Measurements from ENCODE around the gene MYLK4. TPM values are rescaled to one million over a fixed set of nuclear protein-coding genes. Genes with fewer than 3 reads are reported as not detected.

Gene MYLK4
- total RNA-seq, 4 donors from 2014 or later = 0.28 to 0.79 (median 0.46) TPM

DNA sequence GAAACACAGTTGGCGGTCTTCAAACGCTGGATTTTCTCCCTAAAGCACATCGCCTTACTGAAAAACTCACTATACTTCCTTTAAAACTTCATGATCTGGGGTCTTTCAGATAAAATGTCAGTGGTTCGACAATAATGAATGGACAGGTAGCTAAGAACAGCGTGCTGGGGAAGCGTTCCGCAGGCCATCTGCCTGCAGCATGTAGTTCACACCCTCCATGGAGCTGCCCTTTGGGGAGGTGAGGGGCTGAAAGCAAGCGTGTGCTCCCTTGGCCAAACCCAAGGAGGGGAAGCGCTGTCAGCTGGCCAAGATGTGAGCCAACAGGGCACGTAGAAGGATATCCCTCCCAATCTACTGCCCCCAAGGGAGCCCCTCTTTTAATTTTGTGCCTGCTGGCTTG, 20.8 kb downstream of the MYLK4 start:
- no peak for ATAC-seq (ENCODE audit: low FRiP score)
- TF ChIP-seq, protein P1, sequence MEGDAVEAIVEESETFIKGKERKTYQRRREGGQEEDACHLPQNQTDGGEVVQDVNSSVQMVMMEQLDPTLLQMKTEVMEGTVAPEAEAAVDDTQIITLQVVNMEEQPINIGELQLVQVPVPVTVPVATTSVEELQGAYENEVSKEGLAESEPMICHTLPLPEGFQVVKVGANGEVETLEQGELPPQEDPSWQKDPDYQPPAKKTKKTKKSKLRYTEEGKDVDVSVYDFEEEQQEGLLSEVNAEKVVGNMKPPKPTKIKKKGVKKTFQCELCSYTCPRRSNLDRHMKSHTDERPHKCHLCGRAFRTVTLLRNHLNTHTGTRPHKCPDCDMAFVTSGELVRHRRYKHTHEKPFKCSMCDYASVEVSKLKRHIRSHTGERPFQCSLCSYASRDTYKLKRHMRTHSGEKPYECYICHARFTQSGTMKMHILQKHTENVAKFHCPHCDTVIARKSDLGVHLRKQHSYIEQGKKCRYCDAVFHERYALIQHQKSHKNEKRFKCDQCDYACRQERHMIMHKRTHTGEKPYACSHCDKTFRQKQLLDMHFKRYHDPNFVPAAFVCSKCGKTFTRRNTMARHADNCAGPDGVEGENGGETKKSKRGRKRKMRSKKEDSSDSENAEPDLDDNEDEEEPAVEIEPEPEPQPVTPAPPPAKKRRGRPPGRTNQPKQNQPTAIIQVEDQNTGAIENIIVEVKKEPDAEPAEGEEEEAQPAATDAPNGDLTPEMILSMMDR (IDR thresholded peaks at IDR 0.05) = no peak
- no peak for DNase-seq (ENCODE audit: low spot score)

DNA sequence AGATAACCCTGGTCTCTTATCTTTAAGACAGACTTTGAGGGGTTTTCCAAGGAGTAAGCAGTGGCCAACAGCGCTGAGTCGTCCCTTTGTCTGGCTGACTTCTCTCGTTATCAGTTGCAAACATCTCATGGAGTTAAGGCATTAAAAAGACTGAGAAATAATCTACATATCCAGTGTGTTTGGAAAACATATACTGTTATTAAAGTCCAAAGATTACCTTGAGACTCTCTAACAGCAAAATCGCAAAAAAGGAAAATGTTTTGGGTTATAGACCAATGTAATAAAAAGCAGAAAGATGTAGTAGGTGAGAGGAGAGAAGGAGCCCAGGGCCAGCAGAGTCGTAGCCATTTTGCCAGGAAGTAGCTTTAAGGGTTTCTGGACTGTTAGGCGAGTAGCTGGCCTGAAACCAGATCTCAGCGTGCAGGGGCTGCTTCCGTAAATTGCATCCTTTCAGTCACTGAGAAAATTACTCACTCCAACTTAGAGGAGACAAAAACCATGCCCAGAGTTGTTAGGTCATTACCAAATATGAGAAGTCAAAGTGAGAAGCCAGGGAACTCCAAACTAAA, 24.6 kb downstream of the MYLK4 start:
- TF ChIP-seq, protein P1 (IDR thresholded peaks at IDR 0.05) = no peak
- DNase-seq (ENCODE audit: low spot score) (no peak), ATAC-seq (ENCODE audit: low FRiP score) (peak; percentile 59)

DNA sequence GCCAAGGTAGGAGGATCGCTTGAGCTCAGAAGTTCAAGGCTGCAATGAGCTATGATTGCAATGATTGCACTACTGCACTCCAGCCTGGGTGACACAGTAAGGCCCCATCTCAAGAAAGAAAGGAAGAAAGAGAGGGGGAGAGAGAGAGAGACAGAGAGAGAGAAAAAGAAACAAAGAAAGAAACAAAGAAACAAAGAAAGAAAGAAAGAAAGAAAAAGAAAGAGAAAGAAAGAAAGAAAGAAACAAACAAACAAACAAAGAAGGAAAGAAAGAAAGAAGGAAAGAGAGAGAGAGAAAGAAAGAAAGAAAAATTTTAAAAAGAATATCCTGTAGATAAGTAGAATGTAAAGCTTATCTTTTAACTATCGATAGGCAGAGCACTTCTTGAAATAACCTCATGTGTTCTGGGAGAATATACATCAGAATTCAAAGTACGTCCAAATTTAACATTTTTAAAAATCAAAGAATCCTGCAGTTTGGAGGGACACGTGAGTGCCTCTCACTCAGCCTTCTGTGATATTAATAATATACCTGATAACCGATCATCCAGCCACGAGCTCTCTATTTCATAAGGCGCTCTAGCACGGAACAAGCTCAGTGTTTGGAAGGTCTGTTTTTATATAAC, 25.2 kb downstream of the MYLK4 start:
- DNase-seq (ENCODE audit: low spot score) (no peak), ATAC-seq (ENCODE audit: low FRiP score) (no peak)
- TF ChIP-seq, protein P1 (IDR thresholded peaks at IDR 0.05) = no peak

GRCh38 chr6:2721219-2721618, 29.5 kb downstream of the MYLK4 start:
- no peak for ATAC-seq (ENCODE audit: low FRiP score)
- TF ChIP-seq, protein P1 (IDR thresholded peaks at IDR 0.05) = no peak
- no peak for DNase-seq (ENCODE audit: low spot score)

DNA sequence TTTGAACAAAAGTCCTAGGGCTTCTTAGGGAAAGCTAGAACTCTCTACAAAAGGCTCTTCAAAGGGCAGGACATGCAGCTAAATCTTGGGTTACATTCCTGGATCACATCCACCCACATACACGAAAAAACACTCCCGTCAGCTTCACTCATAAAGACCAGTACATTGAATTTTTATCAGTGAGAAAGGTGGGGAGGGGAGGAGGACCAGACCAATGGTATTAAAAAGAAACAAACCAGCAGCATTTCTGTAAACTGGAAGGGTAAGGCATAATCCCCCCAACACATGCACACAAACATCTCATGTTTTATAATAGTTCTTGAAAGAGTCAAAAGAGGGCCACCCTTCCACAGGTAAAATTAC, 31.6 kb downstream of the MYLK4 start:
- DNase-seq (ENCODE audit: low spot score) (no peak), ATAC-seq (ENCODE audit: low FRiP score) (no peak)
- TF ChIP-seq, protein P1 (IDR thresholded peaks at IDR 0.05) = no peak

DNA sequence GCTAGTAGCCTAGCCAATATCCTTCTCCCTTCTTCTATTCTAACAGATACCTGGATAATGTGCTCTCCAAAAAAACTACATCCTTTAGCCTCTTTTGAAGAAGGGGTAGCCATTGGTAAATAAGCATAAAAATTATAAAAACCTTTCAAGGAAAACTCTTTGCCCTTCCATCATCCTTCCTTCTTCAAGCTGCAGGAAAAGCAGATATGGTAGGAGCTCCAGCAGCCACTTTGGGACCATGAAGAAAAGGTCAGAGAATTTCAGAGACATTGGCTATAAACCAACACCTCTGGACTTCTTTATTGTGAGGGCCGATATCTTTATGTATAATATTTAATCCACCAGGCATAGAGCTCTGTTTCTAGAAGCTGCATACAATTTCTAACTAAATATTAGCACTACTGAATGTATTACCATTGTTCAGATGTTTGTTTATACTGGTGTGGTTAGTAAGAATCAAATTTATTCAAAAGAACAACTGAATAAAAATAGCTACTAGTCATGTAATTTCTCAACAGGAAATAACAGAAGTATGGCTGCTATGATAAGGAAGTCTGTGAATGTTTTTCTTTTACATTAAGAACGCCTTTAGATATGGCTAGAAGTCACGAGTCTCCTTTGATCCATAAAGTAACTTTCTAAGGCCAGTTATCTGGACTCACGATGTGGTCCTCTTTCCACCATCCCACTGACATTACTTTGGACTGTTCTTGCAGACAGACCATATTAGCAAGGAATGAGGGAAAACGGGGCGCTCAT, 32.2 kb downstream of the MYLK4 start:
- TF ChIP-seq, protein P1 (IDR thresholded peaks at IDR 0.05) = no peak
- ATAC-seq (ENCODE audit: low FRiP score) (no peak), DNase-seq (ENCODE audit: low spot score) (no peak)

Measured in omental fat pad (tissue), 4 donors.